Ectodermal cell (in vitro differentiated cells): Measurements from ENCODE around the gene EML5.

Experiments used
- H3K27ac ChIP-seq: 2 replicates; pipeline ENCODE4 v1.7.0; 2013; ENCODE audit warnings: mild to moderate bottlenecking, low read depth, low read length; ENCODE audit not compliant: insufficient read depth, poor library complexity, severe bottlenecking
- H3K27me3 ChIP-seq: 2 replicates; pipeline ENCODE4 v1.7.0; 2013; ENCODE audit warnings: mild to moderate bottlenecking, low read length; ENCODE audit not compliant: insufficient read depth, control insufficient read depth, poor library complexity, severe bottlenecking
- H3K36me3 ChIP-seq: one replicate; pipeline ENCODE4 v1.7.0; 2013; ENCODE audit warnings: low read length; ENCODE audit not compliant: control insufficient read depth, insufficient read depth
- H3K4me1 ChIP-seq: one replicate; pipeline ENCODE4 v1.7.0; 2013; ENCODE audit warnings: low read length; ENCODE audit not compliant: control insufficient read depth, insufficient read depth
- H3K4me3 ChIP-seq: 2 replicates; pipeline ENCODE4 v1.7.0; 2013; ENCODE audit warnings: low read depth, low read length, control low read depth; ENCODE audit not compliant: insufficient read depth
- H3K9me3 ChIP-seq: 2 replicates; pipeline ENCODE4 v1.7.0; 2013; ENCODE audit warnings: mild to moderate bottlenecking, low read length, moderate library complexity; ENCODE audit not compliant: control insufficient read depth
- WGBS, 2 experiments: methylation state at CpG; one replicate each; pipeline ENCODE4 v1.1.7; 2013; ENCODE audit warnings: missing lambda C conversion rate in 2 of 2; 5-methylcytosine and 5-hydroxymethylcytosine counted together

The EML5 gene

DNA sequence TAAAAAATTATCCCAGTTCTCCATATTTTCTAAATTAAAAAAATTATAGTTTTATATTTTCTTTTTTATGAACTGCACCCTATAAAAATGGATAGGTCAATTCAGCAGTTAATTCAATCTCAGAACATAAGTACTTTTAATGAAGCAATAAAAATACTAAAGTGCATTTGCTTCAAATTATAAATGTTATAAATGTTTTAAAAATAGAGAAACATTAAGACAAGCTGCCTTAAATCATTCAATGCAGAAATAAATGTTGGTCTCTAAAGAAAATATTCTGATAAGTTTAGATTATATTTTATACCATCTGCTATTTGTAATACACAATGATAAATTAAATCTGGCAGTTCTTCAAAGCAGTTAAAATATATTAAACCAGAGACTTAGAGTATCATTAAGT is 164.3 kb downstream of the EML5 start:
- Histone ChIP-seq H3K4me3 (no peak overlapping the region), H3K27me3 (no peaks in the 10 kb centered on the region), H3K36me3 (no peaks in the 10 kb centered on the region), H3K27ac (no peak overlapping the region), H3K4me1 (no peaks in the 10 kb centered on the region), H3K9me3 (no peaks in the 10 kb centered on the region)

- Histone ChIP-seq H3K36me3 (no peaks in the 10 kb centered on the region), H3K4me1 (no peaks in the 10 kb centered on the region), H3K9me3 (no peaks in the 10 kb centered on the region), H3K27me3 (no peaks in the 10 kb centered on the region), H3K27ac (no peak overlapping the region), H3K4me3 (no peak overlapping the region)
Measured at GRCh38 chr14:88628033-88628432, 164.7 kb downstream of the EML5 start.

DNA sequence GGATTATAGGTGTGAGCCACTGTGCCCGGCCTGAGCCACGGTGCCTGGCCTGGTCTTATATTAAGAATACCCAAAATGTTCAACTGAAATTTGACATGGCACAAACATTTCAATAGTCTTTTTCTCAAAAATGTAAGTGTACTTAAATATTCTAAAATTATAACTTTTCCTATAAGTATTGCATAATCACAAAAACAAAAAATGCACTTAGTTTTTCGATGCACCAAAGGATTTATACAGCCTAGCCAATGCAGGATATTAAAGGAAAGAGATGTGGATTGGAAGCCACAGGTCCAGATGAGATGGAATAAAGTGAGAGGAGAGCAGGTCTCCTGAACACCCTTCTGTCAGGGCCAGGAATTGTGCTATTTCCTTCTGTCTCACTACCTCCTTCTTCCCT is 167.1 kb downstream of the EML5 start:
- Histone ChIP-seq H3K27ac (no peak overlapping the region), H3K27me3 (no peaks in the 10 kb centered on the region), H3K36me3 (no peaks in the 10 kb centered on the region), H3K9me3 (no peaks in the 10 kb centered on the region), H3K4me1 (no peaks in the 10 kb centered on the region), H3K4me3 (no peak overlapping the region)
- 94 to 96% methylated on average over 3 of the region's 3 CpGs for WGBS, 2 experiments

DNA sequence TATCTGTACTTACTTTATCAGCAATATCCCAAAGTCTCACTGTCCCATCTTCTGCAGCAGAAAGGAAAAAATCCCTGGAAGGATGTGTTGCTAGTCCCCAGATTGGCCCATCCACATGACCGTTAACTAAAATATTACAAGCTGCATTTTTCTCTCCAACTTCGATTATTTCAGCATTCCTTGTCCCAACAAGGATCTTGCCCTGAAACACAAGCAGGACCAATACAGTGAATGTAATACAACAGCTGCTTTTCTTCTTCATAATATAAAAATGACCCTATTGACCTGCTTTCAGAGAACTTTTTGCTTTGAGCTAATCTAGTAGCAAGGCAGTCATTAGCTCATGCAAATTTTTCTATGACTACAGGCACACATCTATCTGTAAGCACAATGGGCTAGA is 171.7 kb downstream of the EML5 start:
- 89 to 98% methylated on average over 2 of the region's 2 CpGs for WGBS, 2 experiments

GRCh38 chr14:88618476-88618875 is 174.3 kb downstream of the EML5 start:
- H3K36me3 ChIP-seq: no peaks in the 10 kb centered on the region
- WGBS, 2 experiments: 65 to 72% methylated on average over 5 of the region's 5 CpGs
- H3K4me3 ChIP-seq: no peak overlapping the region
- no peaks in the 10 kb centered on the region for H3K4me1 ChIP-seq
- no peaks in the 10 kb centered on the region for H3K27me3 ChIP-seq
- no peak overlapping the region for H3K27ac ChIP-seq
- no peaks in the 10 kb centered on the region for H3K9me3 ChIP-seq

More for the DNA sequence above, 171.7 kb downstream of the EML5 start:
- no peaks in the 10 kb centered on the region for H3K9me3 ChIP-seq
- no peaks in the 10 kb centered on the region for H3K27me3 ChIP-seq
- H3K27ac ChIP-seq: no peak overlapping the region
- no peaks in the 10 kb centered on the region for H3K36me3 ChIP-seq
- H3K4me3 ChIP-seq: no peak overlapping the region
- H3K4me1 ChIP-seq: no peaks in the 10 kb centered on the region

GRCh38 chr14:88617479-88617878 is 175.3 kb downstream of the EML5 start:
- H3K9me3 ChIP-seq: no peaks in the 10 kb centered on the region
- WGBS, 2 experiments: 97 to 98% methylated on average over 1 of the region's 1 CpG
- no peak overlapping the region for H3K4me3 ChIP-seq
- H3K4me1 ChIP-seq: no peaks in the 10 kb centered on the region
- H3K27ac ChIP-seq: no peak overlapping the region
- H3K27me3 ChIP-seq: no peaks in the 10 kb centered on the region
- H3K36me3 ChIP-seq: peaks cover 3% of the 10 kb centered on the region

GRCh38 chr14:88616697-88617096 is 176.1 kb downstream of the EML5 start:
- Histone ChIP-seq H3K9me3 (no peaks in the 10 kb centered on the region), H3K4me3 (no peak overlapping the region), H3K4me1 (no peaks in the 10 kb centered on the region), H3K36me3 (peaks cover 4% of the 10 kb centered on the region), H3K27me3 (no peaks in the 10 kb centered on the region), H3K27ac (no peak overlapping the region)
- WGBS, 2 experiments: no CpG with 5 or more reads among the region's 1 CpG

GRCh38 chr14:88614218-88614907 is 178.4 kb downstream of the EML5 start:
- Histone ChIP-seq H3K9me3 (no peaks in the 10 kb centered on the region), H3K27me3 (no peaks in the 10 kb centered on the region), H3K4me1 (no peaks in the 10 kb centered on the region), H3K36me3 (peaks cover 23% of the 10 kb centered on the region), H3K4me3 (no peak overlapping the region), H3K27ac (no peak overlapping the region)
- 90% methylated on average over 3 of the region's 3 CpGs; no CpG with 5 or more reads in 1 of the 2 experiments for WGBS, 2 experiments

GRCh38 chr14:88613552-88614010 is 179.2 kb downstream of the EML5 start:
- Histone ChIP-seq H3K27me3 (no peaks in the 10 kb centered on the region), H3K4me1 (no peaks in the 10 kb centered on the region), H3K9me3 (no peaks in the 10 kb centered on the region), H3K36me3 (peaks cover 31% of the 10 kb centered on the region), H3K27ac (no peak overlapping the region), H3K4me3 (no peak overlapping the region)
- 93 to 96% methylated on average over 5 of the region's 5 CpGs for WGBS, 2 experiments

GRCh38 chr14:88612981-88613380 is 179.8 kb downstream of the EML5 start:
- Histone ChIP-seq H3K9me3 (no peaks in the 10 kb centered on the region), H3K36me3 (peaks cover 37% of the 10 kb centered on the region), H3K4me1 (no peaks in the 10 kb centered on the region), H3K27me3 (no peaks in the 10 kb centered on the region), H3K27ac (no peak overlapping the region), H3K4me3 (no peak overlapping the region)
- WGBS, 2 experiments: 91 to 92% methylated on average over 4 of the region's 4 CpGs

DNA sequence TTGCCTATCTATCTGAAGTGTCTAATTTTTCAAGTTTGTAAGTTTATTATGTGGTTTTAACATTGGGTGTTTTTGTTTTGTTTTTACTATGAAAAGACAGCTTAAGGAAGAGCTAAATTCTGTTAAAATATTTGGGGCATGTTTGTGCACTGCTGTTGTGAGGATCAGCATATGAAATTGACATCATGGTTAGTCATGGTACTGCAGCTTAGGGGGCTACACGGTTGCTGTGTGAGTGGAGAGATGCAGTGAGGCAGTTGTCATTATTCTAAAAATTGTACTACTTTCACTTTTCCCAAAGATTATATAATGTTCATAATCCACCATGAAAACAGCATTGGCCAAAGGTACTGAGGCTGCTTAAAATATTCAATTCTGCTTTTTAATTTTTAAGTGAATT is 180.9 kb downstream of the EML5 start:
- no peaks in the 10 kb centered on the region for H3K4me1 ChIP-seq
- H3K27ac ChIP-seq: no peak overlapping the region
- no peaks in the 10 kb centered on the region for H3K27me3 ChIP-seq
- H3K4me3 ChIP-seq: no peak overlapping the region
- WGBS, 2 experiments: 100% methylated on average over 1 of the region's 1 CpG; no CpG with 5 or more reads in 1 of the 2 experiments
- peaks cover 47% of the 10 kb centered on the region for H3K36me3 ChIP-seq
- no peaks in the 10 kb centered on the region for H3K9me3 ChIP-seq
